ENCODE results near the gene TMEM213.

The TMEM213 gene

DNA sequence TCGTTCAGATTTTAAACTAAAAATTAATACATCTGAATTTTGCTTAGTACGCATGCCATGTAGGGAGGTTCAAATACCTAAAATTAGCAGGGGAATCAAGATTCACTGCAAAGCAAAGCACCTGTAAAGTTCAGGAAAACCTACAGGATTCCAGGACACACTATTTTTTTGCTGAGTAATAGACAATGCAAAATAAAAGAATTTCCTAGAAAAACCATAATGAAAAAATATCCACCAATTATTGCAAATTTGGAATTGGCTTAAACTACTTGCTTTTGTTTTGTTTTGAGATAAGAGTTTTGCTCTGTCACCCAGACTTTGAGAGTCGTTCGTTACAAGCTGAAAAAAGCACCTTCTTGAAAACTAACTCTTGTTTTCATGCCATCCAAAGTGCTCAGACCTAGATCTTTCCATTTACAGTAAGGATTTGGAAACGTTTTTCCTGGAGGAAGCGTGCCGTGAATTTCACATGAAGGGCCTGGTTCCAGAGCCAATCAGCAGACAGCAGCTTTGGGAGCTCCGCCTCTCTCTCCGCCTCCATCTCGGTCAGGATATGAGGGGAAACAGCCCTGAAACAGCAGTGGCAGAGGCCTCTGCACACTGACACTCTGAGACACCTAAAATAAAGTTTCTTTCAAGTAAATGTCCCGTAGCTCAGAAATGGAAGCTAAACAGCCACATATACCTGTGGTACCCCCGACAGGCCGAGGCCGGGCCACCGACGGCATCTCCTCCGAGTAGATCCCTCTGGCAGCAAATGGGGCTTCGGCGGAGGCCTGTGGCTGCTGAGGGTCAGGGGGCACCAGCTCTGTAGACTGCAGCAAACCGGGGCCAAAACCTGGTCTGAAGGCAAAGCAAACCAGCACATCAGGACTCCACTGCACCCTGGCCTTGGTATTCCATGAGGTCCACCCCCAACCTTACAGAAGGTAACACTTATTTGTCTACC lies 46.1 kb downstream of the TMEM213 start:
- DNase-seq, result no peak

DNA sequence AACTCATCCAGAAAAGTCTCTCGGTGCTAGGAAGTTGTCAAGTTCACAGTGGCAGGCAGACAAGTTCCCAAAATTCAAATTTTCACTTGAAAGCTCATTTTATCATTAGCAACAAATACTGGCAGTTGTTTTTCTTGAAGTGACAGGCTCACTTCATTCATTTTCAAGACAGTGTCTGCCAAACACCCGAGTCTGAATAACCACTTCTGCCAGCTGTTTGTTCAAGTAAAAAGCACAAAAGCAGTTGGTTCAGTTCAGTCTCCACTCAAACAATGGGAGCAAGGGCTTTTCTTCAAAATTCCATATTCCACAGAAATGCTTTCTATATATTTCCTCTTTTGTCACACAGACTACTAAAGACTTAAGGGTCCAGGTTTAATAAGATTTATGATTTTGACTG lies 47.9 kb downstream of the TMEM213 start:
- no peak for DNase-seq

- DNase-seq, result no peak
Observed at GRCh38 chr7:138848056-138848980, 50.5 kb downstream of the TMEM213 start.

GRCh38 chr7:138849701-138850100 lies 51.9 kb downstream of the TMEM213 start:
- DNase-seq, result no peak

DNA sequence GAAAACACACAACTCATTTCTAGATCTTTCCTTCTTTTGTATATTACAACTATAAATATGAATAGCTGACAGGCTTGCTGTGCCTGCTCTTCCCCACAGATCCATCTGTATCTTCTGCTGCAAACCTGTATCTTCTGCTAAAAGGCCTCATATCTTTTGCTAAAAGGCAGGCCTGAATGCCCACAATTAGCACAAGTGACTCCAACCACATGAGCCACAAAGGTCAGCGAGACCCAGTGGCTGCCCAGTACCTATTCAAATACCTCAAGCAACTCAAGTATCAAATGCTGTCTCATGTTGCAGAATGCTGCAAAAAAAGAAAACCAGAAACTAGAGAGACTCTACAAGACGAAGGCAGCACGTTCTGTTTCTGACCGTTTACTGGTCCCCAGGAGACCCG lies 54.7 kb downstream of the TMEM213 start:
- DNase-seq, result no peak

DNA sequence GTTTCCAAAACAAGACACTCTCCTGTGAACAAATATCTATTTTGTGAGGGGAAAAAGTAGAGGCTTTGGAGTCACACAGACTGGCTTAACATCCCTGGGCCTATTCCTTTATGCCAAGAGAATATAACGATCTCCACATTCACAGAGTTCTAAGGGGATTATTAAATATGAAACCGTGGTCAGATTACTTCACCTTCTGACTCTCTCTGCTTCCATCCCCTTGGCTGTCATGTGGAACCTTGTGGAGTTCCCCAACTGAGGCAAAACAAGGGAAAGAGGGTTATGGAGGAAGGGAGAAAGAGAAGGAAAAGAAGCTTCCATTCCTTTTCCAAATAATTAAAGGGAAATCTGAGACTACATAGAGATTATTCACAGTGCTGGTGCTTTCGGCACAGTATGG lies 55.7 kb downstream of the TMEM213 start:
- no peak for DNase-seq

GRCh38 chr7:138854115-138854645 lies 56.4 kb downstream of the TMEM213 start:
- no peak for DNase-seq

DNA sequence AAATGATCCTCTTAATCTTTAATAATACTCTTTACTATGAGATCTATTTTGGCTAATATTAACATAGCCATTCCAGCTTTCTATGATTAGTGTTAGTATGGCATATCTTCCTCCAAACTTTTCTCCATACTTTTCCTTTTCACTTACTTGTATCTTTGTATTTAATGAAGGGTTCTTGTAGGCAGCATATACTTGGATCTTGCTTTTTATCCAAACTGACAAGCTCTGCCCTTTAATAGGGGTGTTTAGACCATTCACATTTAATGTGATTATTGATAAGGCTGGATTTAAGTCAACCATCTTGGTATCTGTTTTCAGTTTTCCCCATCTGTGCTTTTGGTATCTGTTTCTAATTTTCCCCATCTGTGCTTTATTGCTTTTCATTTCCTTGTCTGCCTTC lies 59.9 kb downstream of the TMEM213 start:
- DNase-seq, result no peak

- no peak for DNase-seq
Observed at GRCh38 chr7:138861051-138861450, 63.3 kb downstream of the TMEM213 start.

- DNase-seq, result no peak
Observed at GRCh38 chr7:138863931-138864330, 66.1 kb downstream of the TMEM213 start.

- no peak for DNase-seq
Observed at GRCh38 chr7:138864667-138865066, 66.9 kb downstream of the TMEM213 start.

DNA sequence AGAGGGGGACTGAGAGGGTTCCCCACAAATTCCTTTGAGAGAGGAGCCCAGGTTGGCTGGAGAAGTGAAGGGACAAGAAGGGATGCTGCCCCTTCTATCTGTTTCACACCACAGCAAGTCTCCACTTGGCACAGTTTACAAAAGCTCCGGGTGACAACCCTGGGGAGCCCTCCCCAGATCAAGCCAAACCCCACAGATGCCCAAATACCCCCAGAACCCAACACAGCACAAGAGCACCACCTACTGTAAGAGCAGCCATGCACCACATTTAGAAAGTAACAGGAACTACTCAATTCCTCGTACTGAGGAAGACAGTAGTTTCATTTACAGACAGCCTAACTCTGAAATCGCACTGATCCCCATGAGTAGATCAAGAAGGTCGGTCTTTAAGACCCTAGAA lies 68.0 kb downstream of the TMEM213 start:
- no peak for DNase-seq

GRCh38 chr7:138866353-138866752 lies 68.6 kb downstream of the TMEM213 start:
- no peak for DNase-seq

DNA sequence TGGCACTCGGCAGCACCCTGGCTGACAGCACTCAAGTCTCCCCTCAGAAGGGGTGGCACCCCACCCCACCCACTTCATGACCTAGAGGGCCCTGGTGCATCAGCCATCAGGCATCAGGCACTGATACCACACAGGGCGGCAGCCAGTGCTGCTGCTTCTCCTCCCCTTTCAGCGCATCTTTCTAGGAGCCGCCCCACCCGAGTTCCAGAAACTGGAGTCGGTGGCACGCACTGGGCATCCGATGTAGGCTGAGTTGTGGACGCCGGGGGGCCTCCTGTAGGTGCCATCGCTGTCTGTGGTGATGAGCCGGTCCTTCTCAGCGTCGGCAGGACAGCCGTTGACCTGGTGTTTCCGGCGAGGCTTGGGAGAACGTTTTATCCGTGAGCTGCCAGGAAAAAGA lies 70.0 kb downstream of the TMEM213 start:
- no peak for DNase-seq

DNA sequence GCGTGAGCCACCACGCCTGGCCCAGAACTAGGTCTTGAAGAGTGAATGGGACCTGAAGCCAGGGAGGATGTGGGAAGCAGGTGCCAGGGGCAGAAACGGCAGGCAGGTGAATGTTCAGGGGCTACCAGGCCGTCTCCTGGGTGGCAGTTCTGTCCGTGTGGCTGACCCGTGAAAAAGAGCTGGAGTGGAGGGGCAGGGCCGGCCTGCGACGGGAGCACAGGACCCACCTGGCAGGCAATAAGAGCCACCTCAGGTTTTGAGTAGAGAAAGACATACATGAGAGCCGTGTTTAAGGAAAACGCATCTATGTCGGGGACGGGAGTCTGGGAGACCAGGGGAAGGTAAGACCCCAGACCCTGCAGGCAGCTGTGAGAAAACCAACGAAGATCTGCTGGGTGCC lies 70.9 kb downstream of the TMEM213 start:
- DNase-seq, result no peak

GRCh38 chr7:138869353-138869752 lies 71.6 kb downstream of the TMEM213 start:
- no peak for DNase-seq

- no peak for DNase-seq
Observed at GRCh38 chr7:138871065-138871813, 73.4 kb downstream of the TMEM213 start.

DNA sequence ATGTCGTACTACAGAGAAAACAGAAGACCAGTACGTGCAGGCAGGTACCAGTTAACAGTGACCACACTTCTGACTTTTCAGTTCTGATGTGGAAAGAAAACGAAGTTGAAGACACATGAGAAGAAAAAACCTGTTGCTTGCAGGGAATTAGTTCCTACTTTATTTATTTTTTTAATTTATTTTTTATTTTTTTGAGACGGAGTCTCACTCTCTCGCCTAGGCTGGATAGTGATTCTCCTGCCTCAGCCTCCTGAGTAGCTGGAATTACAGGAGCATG lies 74.0 kb downstream of the TMEM213 start:
- DNase-seq, result no peak

GRCh38 chr7:138872576-138872975 lies 74.8 kb downstream of the TMEM213 start:
- no peak for DNase-seq

DNA sequence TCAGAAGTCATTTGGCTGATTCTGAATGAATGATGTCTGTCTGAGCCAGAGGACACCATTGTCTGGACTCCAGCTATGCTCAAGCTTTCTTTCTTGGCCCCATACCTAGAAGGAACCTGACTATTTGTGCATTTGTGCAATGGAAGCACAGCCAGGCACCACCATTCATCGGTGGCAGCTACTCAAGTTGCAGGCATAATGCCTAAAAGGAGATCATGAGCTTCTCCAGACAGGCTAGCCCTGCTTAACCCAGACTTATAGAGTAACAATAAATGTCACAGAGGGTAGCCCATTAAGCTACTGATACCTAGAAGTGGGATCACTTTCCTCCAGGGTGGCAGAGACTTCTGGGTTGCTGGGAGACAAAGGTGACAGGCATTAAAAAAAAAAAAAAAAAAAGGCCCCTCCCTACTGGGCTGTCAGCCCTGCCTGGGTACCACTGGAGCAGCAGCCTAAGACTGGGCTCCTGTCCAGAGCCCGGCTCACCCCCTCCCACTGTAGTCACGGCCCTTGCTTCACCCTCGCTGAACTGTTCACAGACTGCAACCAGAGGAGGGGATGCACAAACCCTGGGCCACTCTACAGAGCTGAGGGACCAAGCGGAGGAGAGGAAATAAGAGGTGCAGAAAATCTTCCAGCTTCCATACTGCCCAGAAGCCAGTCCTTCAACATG lies 75.6 kb downstream of the TMEM213 start:
- no peak for DNase-seq

DNA sequence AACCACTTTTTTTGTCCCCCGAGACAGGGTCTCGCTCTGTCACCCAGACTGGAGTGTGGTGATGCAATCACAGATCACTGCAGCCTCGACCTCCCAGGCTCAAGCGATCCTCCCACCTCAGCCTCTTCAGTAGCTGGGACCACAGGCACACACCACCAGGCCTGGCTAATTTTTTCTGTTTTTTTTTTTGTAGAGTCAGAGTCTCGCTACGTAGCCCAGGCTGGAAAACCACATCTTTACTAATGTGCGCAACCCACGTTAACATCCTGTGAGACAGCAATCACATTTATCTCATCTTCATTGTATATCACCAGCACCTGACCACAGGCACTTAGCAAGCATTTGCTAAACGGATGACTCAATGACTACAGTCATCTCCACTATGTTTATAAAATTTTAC lies 78.0 kb downstream of the TMEM213 start:
- DNase-seq, result no peak

GRCh38 chr7:138876326-138876725 lies 78.5 kb downstream of the TMEM213 start:
- DNase-seq, result no peak
